ENCODE measurements around the gene FAF1. TPM values are rescaled to one million over a fixed set of nuclear protein-coding genes. Genes with fewer than 3 reads are reported as not detected.

FAF1 gene
- total and polyA plus RNA-seq, 2 donors (not counting 3 experiments of a cell fraction or from before 2014, with no cell fraction given) = 9.0 to 57.6 TPM

DNA sequence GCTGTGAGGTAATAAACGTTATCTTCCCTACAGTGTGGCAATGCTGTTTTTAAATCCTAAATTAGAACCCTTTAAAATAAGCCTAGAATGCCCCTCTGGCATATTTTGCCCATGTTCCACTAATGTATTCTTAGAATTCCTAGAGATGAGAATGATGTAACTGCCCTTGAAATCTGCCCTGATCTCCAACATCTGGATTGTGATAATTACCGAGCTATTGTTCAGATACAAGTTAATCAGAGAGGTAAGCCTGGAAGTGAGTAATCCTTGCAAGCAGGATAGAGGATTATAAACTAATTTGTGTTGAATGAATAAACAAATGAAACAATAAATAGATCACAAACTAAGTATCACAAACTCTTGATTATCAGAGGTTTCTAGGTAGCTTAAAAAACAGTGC, 429.0 kb downstream of the FAF1 start:
- dilution Hi-C loops (cut with MboI; ENCODE audit: extremely low pct_ligation_motif_present, low sequenced_read_pairs) = no loop called here
- H3K4me3 ChIP-seq (replicated peaks in 1 of 3; ENCODE audit: insufficient read depth in 1 of 3, low read depth in 1 of 3, low read length in 3 of 3) = no peak overlapping the region
- H3K36me3 ChIP-seq (ENCODE audit: control insufficient read depth in 2 of 2, extremely low read depth in 1 of 2, insufficient read depth in 2 of 2, low read length in 2 of 2) = no peaks in the 10 kb centered on the region
- no peak overlapping the region for H3K9ac ChIP-seq (replicated peaks; ENCODE audit: extremely low read depth, insufficient read depth, low read length)
- H3K4me1 ChIP-seq (ENCODE audit: control insufficient read depth, extremely low read depth, insufficient read depth, low read length) = no peaks in the 10 kb centered on the region
- BruUV-seq (replicated peaks) = no TSS peak
- FAIRE-seq (no peak), DNase-seq (ENCODE audit: low read depth, low spot score) (peak; percentile 21)
- no peaks in the 10 kb centered on the region for H3K79me2 ChIP-seq (ENCODE audit: control insufficient read depth, insufficient read depth, low read length)
- TF ChIP-seq GATA2 (IDR thresholded peaks at IDR 0.05; ENCODE audit: insufficient read depth, insufficient read length, low read depth, low read length) (no peak), POLR2A (IDR thresholded peaks at IDR 0.05; ENCODE audit: low read depth, low read length) (no peak), POLR2AphosphoS5 (IDR thresholded peaks at IDR 0.05; ENCODE audit: insufficient read depth, low read depth, low read length) (no peak), EZH2 (IDR thresholded peaks at IDR 0.05; ENCODE audit: borderline replicate concordance, low read depth, low read length, severe bottlenecking) (no peak)
- TF ChIP-seq, protein P1, sequence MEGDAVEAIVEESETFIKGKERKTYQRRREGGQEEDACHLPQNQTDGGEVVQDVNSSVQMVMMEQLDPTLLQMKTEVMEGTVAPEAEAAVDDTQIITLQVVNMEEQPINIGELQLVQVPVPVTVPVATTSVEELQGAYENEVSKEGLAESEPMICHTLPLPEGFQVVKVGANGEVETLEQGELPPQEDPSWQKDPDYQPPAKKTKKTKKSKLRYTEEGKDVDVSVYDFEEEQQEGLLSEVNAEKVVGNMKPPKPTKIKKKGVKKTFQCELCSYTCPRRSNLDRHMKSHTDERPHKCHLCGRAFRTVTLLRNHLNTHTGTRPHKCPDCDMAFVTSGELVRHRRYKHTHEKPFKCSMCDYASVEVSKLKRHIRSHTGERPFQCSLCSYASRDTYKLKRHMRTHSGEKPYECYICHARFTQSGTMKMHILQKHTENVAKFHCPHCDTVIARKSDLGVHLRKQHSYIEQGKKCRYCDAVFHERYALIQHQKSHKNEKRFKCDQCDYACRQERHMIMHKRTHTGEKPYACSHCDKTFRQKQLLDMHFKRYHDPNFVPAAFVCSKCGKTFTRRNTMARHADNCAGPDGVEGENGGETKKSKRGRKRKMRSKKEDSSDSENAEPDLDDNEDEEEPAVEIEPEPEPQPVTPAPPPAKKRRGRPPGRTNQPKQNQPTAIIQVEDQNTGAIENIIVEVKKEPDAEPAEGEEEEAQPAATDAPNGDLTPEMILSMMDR (IDR thresholded peaks at IDR 0.05; ENCODE audit: extremely low read depth in 1 of 2, insufficient read depth in 1 of 2, low read depth in 1 of 2, low read length in 2 of 2) = no peak
- TF ChIP-seq, protein P2, sequence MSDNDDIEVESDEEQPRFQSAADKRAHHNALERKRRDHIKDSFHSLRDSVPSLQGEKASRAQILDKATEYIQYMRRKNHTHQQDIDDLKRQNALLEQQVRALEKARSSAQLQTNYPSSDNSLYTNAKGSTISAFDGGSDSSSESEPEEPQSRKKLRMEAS (IDR thresholded peaks at IDR 0.05; ENCODE audit: insufficient read depth, insufficient read length) = no peak
- ChIA-PET POLR2A (no interaction called here), CTCF (interaction anchor here (0.8 to 1.4 kb wide), 3 partner anchors 31 to 74 kb away, joined by 3 to 4 read pairs (median 3); no protein-coding TSS in a partner anchor)
- no peak overlapping the region for H2AFZ ChIP-seq (ENCODE audit: low read depth, low read length)
- H3K27ac ChIP-seq (ENCODE audit: insufficient read depth, low read depth, low read length) = no peak overlapping the region
- no peaks in the 10 kb centered on the region for H4K20me1 ChIP-seq (replicated peaks; ENCODE audit: control insufficient read depth, extremely low read depth, insufficient read depth, low read length)
- H3K27me3 ChIP-seq (ENCODE audit: control insufficient read depth in 2 of 2, insufficient read depth in 2 of 2, low read length in 2 of 2) = no peaks in the 10 kb centered on the region
- intact Hi-C loops (cut with micrococcal nuclease) = loop anchor here (2.0 kb wide), 1 partner anchor 74 kb away; no protein-coding TSS in a partner anchor
- no peaks in the 10 kb centered on the region for H3K9me1 ChIP-seq (replicated peaks; ENCODE audit: control insufficient read depth, extremely low read depth, insufficient read depth, low read length)
- no peaks in the 10 kb centered on the region for H3K9me3 ChIP-seq (replicated peaks; ENCODE audit: control insufficient read depth, insufficient read depth, low read length)
- no peak overlapping the region for H3K4me2 ChIP-seq (ENCODE audit: insufficient read depth, low read length)
